B cell (primary cell): Measurements from ENCODE around the gene CRIM1. TPM values are rescaled to one million over a fixed set of nuclear protein-coding genes. Genes with fewer than 3 reads are reported as not detected.

Source experiments
- ATAC-seq: fragments of 200-7000 bp; cut with Tn5 transposase; one replicate; pipeline ENCODE4 v1.10.0; 2021; ENCODE audit warnings: low read depth, mild to moderate bottlenecking, moderate number of reproducible peaks, moderate library complexity
- CTCF ChIA-PET: fragments of 350-600 bp; sonication (Branson Sonifier 250); formaldehyde crosslinking; loops from one replicate; lab custom pipeline; 2021; ENCODE audit warnings: antibody characterized with exemption, inconsistent platforms; lab: Charles Lee
- POLR2A ChIA-PET: fragments of 350-600 bp; sonication (Branson Sonifier 250); formaldehyde crosslinking; loops from one replicate; lab custom pipeline; 2021; ENCODE audit warnings: antibody characterized with exemption; lab: Charles Lee
- DNase-seq: peaks from one replicate; pipeline ENCODE4 v3.0.0; 2013
- H2AFZ ChIP-seq: 2 replicates; pipeline ENCODE4 v1.6.1; 2012; ENCODE audit warnings: mild to moderate bottlenecking, low read depth, low read length; ENCODE audit not compliant: insufficient read depth, poor library complexity, severe bottlenecking
- H3K27ac ChIP-seq, 2 donors: 1 replicate in 1 of 2; 2 replicates in 1 of 2; pipeline ENCODE4 v1.5.1; 2012 to 2013; ENCODE audit warnings: low read length in 2 of 2, mild to moderate bottlenecking in 2 of 2, moderate library complexity in 1 of 2
- H3K27me3 ChIP-seq, 4 experiments: fragments of 200-600 bp in 1 of 4; sonication (generic) in 1 of 4; replicated peaks in 1 of 4; 1 replicate in 2 of 4; 2 replicates in 2 of 4; pipeline versions ENCODE4 v1.6.1 to v1.7.0; 2013 to 2016; ENCODE audit warnings: low read length in 3 of 4, mild to moderate bottlenecking in 2 of 4, mixed read lengths in 1 of 4, moderate library complexity in 1 of 4; ENCODE audit not compliant: insufficient read depth in 4 of 4, control insufficient read depth in 3 of 4; ENCODE audit errors: control extremely low read depth in 1 of 4
- H3K36me3 ChIP-seq, 2 experiments: replicated peaks in 1 of 2; 1 replicate in 1 of 2; 2 replicates in 1 of 2; pipeline versions ENCODE4 v1.6.1 to v1.7.1; 2013; ENCODE audit warnings: low read length in 1 of 2; ENCODE audit not compliant: insufficient read depth in 2 of 2, control insufficient read depth in 1 of 2; ENCODE audit errors: control extremely low read depth in 1 of 2, extremely low read depth in 1 of 2
- H3K4me1 ChIP-seq, 2 donors: fragments of 200-600 bp in 1 of 2; sonication (generic) in 1 of 2; 1 replicate in 1 of 2; 2 replicates in 1 of 2; pipeline versions ENCODE4 v1.5.1 to v1.6.1; 2013 to 2017; ENCODE audit warnings: low read length in 2 of 2; ENCODE audit not compliant: control insufficient read depth in 2 of 2, insufficient read depth in 2 of 2
- H3K4me2 ChIP-seq: replicated peaks from 2 replicates; pipeline ENCODE3; 2012; ENCODE audit warnings: mild to moderate bottlenecking, low read depth, low read length; ENCODE audit not compliant: poor library complexity, severe bottlenecking
- H3K4me3 ChIP-seq, 5 experiments: fragments of 200-600 bp in 1 of 5; sonication (generic) in 1 of 5; 1 replicate in 3 of 5; 2 replicates in 2 of 5; pipeline versions ENCODE4 v1.5.1 to v1.7.0; 2011 to 2016; ENCODE audit warnings: low read length in 4 of 5, mild to moderate bottlenecking in 4 of 5, low read depth in 2 of 5, control low read depth in 1 of 5, moderate library complexity in 1 of 5; ENCODE audit not compliant: insufficient read depth in 1 of 5; ENCODE audit errors: control extremely low read depth in 1 of 5, extremely low read depth in 1 of 5
- H3K79me2 ChIP-seq: fragments of 200-600 bp; sonication (generic); one replicate; pipeline ENCODE4 v1.6.0; 2016; ENCODE audit warnings: low read length; ENCODE audit not compliant: control insufficient read depth, insufficient read depth
- H3K9ac ChIP-seq: fragments of 200-600 bp; sonication (generic); 2 replicates; pipeline ENCODE4 v1.6.1; 2017; ENCODE audit warnings: mild to moderate bottlenecking, low read length, moderate library complexity
- H3K9me3 ChIP-seq, 3 donors: one replicate each; pipeline versions ENCODE4 v1.6.1 to v1.7.1; 2013; ENCODE audit warnings: low read length in 2 of 3; ENCODE audit not compliant: control insufficient read depth in 2 of 3, insufficient read depth in 1 of 3; ENCODE audit errors: control extremely low read depth in 1 of 3
- H4K20me1 ChIP-seq: 2 replicates; pipeline ENCODE4 v1.6.0; 2012; ENCODE audit warnings: mild to moderate bottlenecking, low read length; ENCODE audit not compliant: insufficient read depth, control insufficient read depth, poor library complexity, severe bottlenecking
- H3K27ac Mint-ChIP-seq: one replicate; pipeline ENCODE4 v1.8.0; 2021; ENCODE audit warnings: mixed read lengths
- H3K27me3 Mint-ChIP-seq: one replicate; pipeline ENCODE4 v1.8.0; 2021; ENCODE audit warnings: mixed read lengths
- H3K4me1 Mint-ChIP-seq: one replicate; pipeline ENCODE4 v1.8.0; 2021; ENCODE audit warnings: mixed read lengths
- H3K4me3 Mint-ChIP-seq: one replicate; pipeline ENCODE4 v1.8.0; 2021; ENCODE audit warnings: mixed read lengths
- H3K9me3 Mint-ChIP-seq: one replicate; pipeline ENCODE4 v1.8.0; 2022; ENCODE audit warnings: mixed read lengths; ENCODE audit not compliant: insufficient read depth
- CTCF ChIP-seq: fragments of 200-600 bp; IDR thresholded peaks from one replicate; pipeline ENCODE4 v1.8.0; 2022; ENCODE audit warnings: antibody characterized with exemption, mild to moderate bottlenecking
- EZH2 ChIP-seq: IDR thresholded peaks from 2 replicates; pipeline ENCODE4 v1.6.1; 2012; ENCODE audit warnings: borderline replicate concordance, low read depth, mild to moderate bottlenecking, moderate library complexity, low read length; ENCODE audit not compliant: insufficient read depth, poor library complexity, severe bottlenecking
- WGBS: methylation state at CpG from one replicate; pipeline ENCODE4 v1.1.5; 2013; ENCODE audit warnings: missing lambda C conversion rate; ENCODE audit not compliant: insufficient coverage; 5-methylcytosine and 5-hydroxymethylcytosine counted together
- intact Hi-C: fragments of 100-400 bp; cut with micrococcal nuclease; formaldehyde crosslinking; loops from one replicate; pipeline ENCODE4 v1.10.0; 2022
- polyA plus RNA-seq: library from polyadenylated mRNA; depleted of rRNA; stranded (reverse); fragments of >200 nt; gene quantifications from 2 replicates; pipeline ENCODE4 v1.2.3, GENCODE V29; 2012
- total RNA-seq, 2 donors: library from RNA; stranded (reverse); fragments of 120-200 nt in 1 of 2; gene quantifications; 1 replicate in 1 of 2; 2 replicates in 1 of 2; pipeline versions ENCODE4 v1.2.3 to v1.2.4, GENCODE V29; 2013 to 2022

The CRIM1 gene
- total and polyA plus RNA-seq, 2 donors (not counting 1 experiment from before 2014, with no cell fraction given), result 1.3 to 5.0 TPM

DNA sequence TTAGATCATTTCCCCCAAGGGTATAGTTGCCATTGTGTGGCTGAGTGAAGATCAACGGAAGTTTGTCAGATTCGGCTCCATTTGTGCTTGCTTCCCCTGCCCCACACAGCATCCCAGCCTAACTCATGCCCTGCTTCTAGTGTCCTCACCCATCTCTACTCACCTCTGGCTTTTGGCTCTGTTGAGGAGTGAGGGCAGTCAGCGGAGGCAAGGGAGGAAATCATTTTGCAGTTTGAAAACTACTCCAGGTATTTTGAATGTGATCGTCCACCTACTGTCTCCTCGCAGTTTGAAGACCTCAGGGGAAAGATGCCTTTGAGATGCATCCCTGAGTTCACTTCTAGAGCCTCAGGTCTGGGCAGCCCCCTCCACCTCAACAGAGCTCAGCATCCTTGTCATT, 126.1 kb downstream of the CRIM1 start:
- H3K4me3 ChIP-seq, result no peak overlapping the region
- no peak overlapping the region for H3K4me3 Mint-ChIP-seq
- TF ChIP-seq EZH2 (no peak), CTCF (no peak)
- H3K9me3 ChIP-seq, result peaks cover 0 to 4% (median 0%) of the 10 kb centered on the region in 3 donors
- no peak overlapping the region for H3K9ac ChIP-seq
- peaks cover 0 to 1% of the 10 kb centered on the region in 2 experiments for H3K36me3 ChIP-seq
- peaks cover 5% of the 10 kb centered on the region for H3K9me3 Mint-ChIP-seq
- peaks cover 2% of the 10 kb centered on the region for H3K4me1 Mint-ChIP-seq
- ATAC-seq (no peak), DNase-seq (no peak)
- no peaks in the 10 kb centered on the region for H3K4me1 ChIP-seq
- H2AFZ ChIP-seq, result no peak overlapping the region
- POLR2A ChIA-PET, result no interaction called here
- H3K4me2 ChIP-seq, result no peak overlapping the region
- intact Hi-C loops, result no loop called here
- no peaks in the 10 kb centered on the region for H3K27me3 ChIP-seq
- no peaks in the 10 kb centered on the region for H3K27me3 Mint-ChIP-seq
- CTCF ChIA-PET, result no interaction called here
- H3K27ac ChIP-seq, result no peak overlapping the region
- WGBS, result 100% methylated on average over 2 of the region's 5 CpGs
- no peaks in the 10 kb centered on the region for H4K20me1 ChIP-seq
- no peaks in the 10 kb centered on the region for H3K79me2 ChIP-seq
- no peak overlapping the region for H3K27ac Mint-ChIP-seq

GRCh38 chr2:36482576-36483214, 127.1 kb downstream of the CRIM1 start:
- H3K4me2 ChIP-seq, result no peak overlapping the region
- H3K4me3 ChIP-seq, result no peak overlapping the region
- no peaks in the 10 kb centered on the region for H3K27me3 ChIP-seq
- H3K9me3 Mint-ChIP-seq, result no peaks in the 10 kb centered on the region
- ATAC-seq, result no peak
- no peaks in the 10 kb centered on the region for H3K79me2 ChIP-seq
- peaks cover 0 to under 1% of the 10 kb centered on the region in 2 experiments for H3K36me3 ChIP-seq
- intact Hi-C loops, result no loop called here
- no peaks in the 10 kb centered on the region for H4K20me1 ChIP-seq
- DNase-seq, result no peak
- no peak overlapping the region for H3K27ac ChIP-seq
- no peaks in the 10 kb centered on the region for H3K27me3 Mint-ChIP-seq
- no peaks in the 10 kb centered on the region for H3K4me1 ChIP-seq
- H3K9me3 ChIP-seq, result no peaks in the 10 kb centered on the region
- no CpG with 5 or more reads among the region's 4 CpGs for WGBS
- ChIA-PET CTCF (no interaction called here), POLR2A (no interaction called here)
- TF ChIP-seq CTCF (no peak), EZH2 (no peak)
- H2AFZ ChIP-seq, result no peak overlapping the region
- H3K4me3 Mint-ChIP-seq, result no peak overlapping the region
- H3K27ac Mint-ChIP-seq, result no peak overlapping the region
- no peak overlapping the region for H3K9ac ChIP-seq
- peaks cover under 1% of the 10 kb centered on the region for H3K4me1 Mint-ChIP-seq
